HepG2 (cell line): Measurements from ENCODE around the gene ZNF574.

Source experiments
- ARID4A ChIP-seq: sonication (generic); formaldehyde crosslinking; IDR thresholded peaks from 2 replicates; pipeline ENCODE4 v1.5.0; 2020; ENCODE audit warnings: mild to moderate bottlenecking, missing genetic modification reagents, borderline replicate concordance
- ERF ChIP-seq: IDR thresholded peaks from 2 replicates; pipeline ENCODE4 v1.6.1; 2018; ENCODE audit warnings: missing biosample characterization, missing genetic modification reagents
- MATR3 ChIP-seq: sonication (generic); formaldehyde crosslinking; IDR thresholded peaks from 2 replicates; pipeline ENCODE4 v1.4.0; 2020; ENCODE audit warnings: missing genetic modification reagents
- MAZ ChIP-seq, 2 experiments: sonication (generic) in 1 of 2; formaldehyde crosslinking in 1 of 2; IDR thresholded peaks; 2 replicates each; pipeline versions ENCODE4 v1.5.0 to v1.6.1; 2012 to 2020; ENCODE audit warnings: low read depth in 2 of 2, mild to moderate bottlenecking in 2 of 2, borderline replicate concordance in 1 of 2, improper control_type of control experiment in 1 of 2, low read length in 1 of 2, missing genetic modification reagents in 1 of 2, moderate library complexity in 1 of 2
- SMYD3 ChIP-seq: sonication (generic); formaldehyde crosslinking; IDR thresholded peaks from 2 replicates; pipeline ENCODE4 v1.8.1; 2023; ENCODE audit warnings: mild to moderate bottlenecking, missing genetic modification reagents
- ZFX ChIP-seq: sonication (generic); formaldehyde crosslinking; IDR thresholded peaks from 2 replicates; pipeline ENCODE4 v1.4.0; 2020; ENCODE audit warnings: mild to moderate bottlenecking, low read depth, missing genetic modification reagents, moderate library complexity
- ZNF234 ChIP-seq: sonication (generic); formaldehyde crosslinking; conservative IDR thresholded peaks from 2 replicates; pipeline ENCODE4 v1.5.1; 2020; ENCODE audit warnings: mild to moderate bottlenecking, missing genetic modification reagents
- ZNF747 ChIP-seq: sonication (generic); formaldehyde crosslinking; IDR thresholded peaks from 2 replicates; pipeline ENCODE4 v1.8.1; 2023; ENCODE audit warnings: missing genetic modification reagents, mild to moderate bottlenecking, borderline replicate concordance
- ZNF879 ChIP-seq: sonication (generic); formaldehyde crosslinking; IDR thresholded peaks from 2 replicates; pipeline ENCODE4 v1.8.1; 2023; ENCODE audit warnings: missing genetic modification reagents
- TF ChIP-seq, protein P1 (sequence below): sonication (generic); formaldehyde crosslinking; IDR thresholded peaks from 2 replicates; pipeline ENCODE4 v1.4.0; 2020; ENCODE audit warnings: missing genetic modification reagents
- TF ChIP-seq, protein P2 (sequence below): sonication (generic); formaldehyde crosslinking; IDR thresholded peaks from 2 replicates; pipeline ENCODE4 v1.5.0; 2020; ENCODE audit warnings: mild to moderate bottlenecking, missing genetic modification reagents, moderate library complexity

- TF ChIP-seq ZFX (CRISPR knock-in tag) (0 out of 2 replicates have a peak, but pooled peaks have one; percentile 28), ZNF747 (CRISPR knock-in tag) (no peak), SMYD3 (no peak), MATR3 (CRISPR knock-in tag) (no peak), ERF (no peak), ZNF234 (CRISPR knock-in tag) (no peak), ARID4A (CRISPR knock-in tag) (no peak; the same call in 1 of the 2 replicates), ZNF879 (CRISPR knock-in tag) (no peak), MAZ (IDR thresholded peaks at IDR 0.05; ENCODE audit: borderline replicate concordance, low read depth, low read length) (no peak), MAZ (CRISPR knock-in tag; IDR thresholded peaks at IDR 0.05; ENCODE audit: low read depth) (no peak)
- TF ChIP-seq, protein P1, sequence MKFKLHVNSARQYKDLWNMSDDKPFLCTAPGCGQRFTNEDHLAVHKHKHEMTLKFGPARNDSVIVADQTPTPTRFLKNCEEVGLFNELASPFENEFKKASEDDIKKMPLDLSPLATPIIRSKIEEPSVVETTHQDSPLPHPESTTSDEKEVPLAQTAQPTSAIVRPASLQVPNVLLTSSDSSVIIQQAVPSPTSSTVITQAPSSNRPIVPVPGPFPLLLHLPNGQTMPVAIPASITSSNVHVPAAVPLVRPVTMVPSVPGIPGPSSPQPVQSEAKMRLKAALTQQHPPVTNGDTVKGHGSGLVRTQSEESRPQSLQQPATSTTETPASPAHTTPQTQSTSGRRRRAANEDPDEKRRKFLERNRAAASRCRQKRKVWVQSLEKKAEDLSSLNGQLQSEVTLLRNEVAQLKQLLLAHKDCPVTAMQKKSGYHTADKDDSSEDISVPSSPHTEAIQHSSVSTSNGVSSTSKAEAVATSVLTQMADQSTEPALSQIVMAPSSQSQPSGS (CRISPR knock-in tag): 0 out of 2 replicates have a peak, but pooled peaks have one; percentile 34
- TF ChIP-seq, protein P2, sequence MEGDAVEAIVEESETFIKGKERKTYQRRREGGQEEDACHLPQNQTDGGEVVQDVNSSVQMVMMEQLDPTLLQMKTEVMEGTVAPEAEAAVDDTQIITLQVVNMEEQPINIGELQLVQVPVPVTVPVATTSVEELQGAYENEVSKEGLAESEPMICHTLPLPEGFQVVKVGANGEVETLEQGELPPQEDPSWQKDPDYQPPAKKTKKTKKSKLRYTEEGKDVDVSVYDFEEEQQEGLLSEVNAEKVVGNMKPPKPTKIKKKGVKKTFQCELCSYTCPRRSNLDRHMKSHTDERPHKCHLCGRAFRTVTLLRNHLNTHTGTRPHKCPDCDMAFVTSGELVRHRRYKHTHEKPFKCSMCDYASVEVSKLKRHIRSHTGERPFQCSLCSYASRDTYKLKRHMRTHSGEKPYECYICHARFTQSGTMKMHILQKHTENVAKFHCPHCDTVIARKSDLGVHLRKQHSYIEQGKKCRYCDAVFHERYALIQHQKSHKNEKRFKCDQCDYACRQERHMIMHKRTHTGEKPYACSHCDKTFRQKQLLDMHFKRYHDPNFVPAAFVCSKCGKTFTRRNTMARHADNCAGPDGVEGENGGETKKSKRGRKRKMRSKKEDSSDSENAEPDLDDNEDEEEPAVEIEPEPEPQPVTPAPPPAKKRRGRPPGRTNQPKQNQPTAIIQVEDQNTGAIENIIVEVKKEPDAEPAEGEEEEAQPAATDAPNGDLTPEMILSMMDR: peak; percentile 69
These were observed 5.7 kb downstream of the ZNF574 start for GRCh38 chr19:42081584-42082203.
